NCI-H2029 treated with DMSO at 0.1 percent for 48 hours (cell line): ENCODE measurements around the gene EGFLAM.
"Not testable (repeated sequence)": the region's sequence is repeated elsewhere in the genome, so short reads cannot be mapped to it uniquely, and the experiment has no call there.

Experiments
- DNase-seq: peaks from one replicate; lab custom pipeline; 2025; lab: John Stamatoyannopoulos, UW

Gene EGFLAM

GRCh38 chr5:38329132-38329715 is 70.9 kb downstream of the EGFLAM start:
- DNase-seq, result no peak

- no peak for DNase-seq
Measured at GRCh38 chr5:38330207-38330606, 71.8 kb downstream of the EGFLAM start.

GRCh38 chr5:38331831-38332230 is 73.5 kb downstream of the EGFLAM start:
- DNase-seq, result no peak

GRCh38 chr5:38333181-38333580 is 74.8 kb downstream of the EGFLAM start:
- not testable (repeated sequence) for DNase-seq

- DNase-seq, result no peak
Measured at GRCh38 chr5:38338455-38338854, 80.1 kb downstream of the EGFLAM start.

GRCh38 chr5:38339446-38339845 is 81.1 kb downstream of the EGFLAM start:
- DNase-seq, result no peak

GRCh38 chr5:38341056-38341455 is 82.7 kb downstream of the EGFLAM start:
- DNase-seq, result no peak

- DNase-seq, result no peak
Measured at GRCh38 chr5:38341641-38342040, 83.3 kb downstream of the EGFLAM start.

GRCh38 chr5:38342261-38342660 is 83.9 kb downstream of the EGFLAM start:
- no peak for DNase-seq

- DNase-seq, result no peak
Measured at GRCh38 chr5:38344891-38345290, 86.5 kb downstream of the EGFLAM start.

GRCh38 chr5:38346593-38346992 is 88.2 kb downstream of the EGFLAM start:
- no peak for DNase-seq

GRCh38 chr5:38347040-38347763 is 88.8 kb downstream of the EGFLAM start:
- no peak for DNase-seq

- no peak for DNase-seq
Measured at GRCh38 chr5:38347896-38348295, 89.5 kb downstream of the EGFLAM start.

GRCh38 chr5:38360323-38361061 is 102.1 kb downstream of the EGFLAM start:
- no peak for DNase-seq

GRCh38 chr5:38362713-38363112 is 104.4 kb downstream of the EGFLAM start:
- DNase-seq, result no peak

- DNase-seq, result no peak
Measured at GRCh38 chr5:38364825-38365224, 106.5 kb downstream of the EGFLAM start.

GRCh38 chr5:38367410-38367809 is 109.1 kb downstream of the EGFLAM start:
- DNase-seq, result no peak

GRCh38 chr5:38367966-38368365 is 109.6 kb downstream of the EGFLAM start:
- no peak for DNase-seq

GRCh38 chr5:38369692-38370091 is 111.3 kb downstream of the EGFLAM start:
- no peak for DNase-seq

GRCh38 chr5:38370358-38371100 is 112.2 kb downstream of the EGFLAM start:
- DNase-seq, result no peak

- no peak for DNase-seq
Measured at GRCh38 chr5:38371596-38371995, 113.2 kb downstream of the EGFLAM start.

- no peak for DNase-seq
Measured at GRCh38 chr5:38373743-38374142, 115.4 kb downstream of the EGFLAM start.
